ENCODE measurements around the gene MBTPS1.

MBTPS1 gene

GRCh38 chr16:84095466-84095865 lies 21.3 kb downstream of the MBTPS1 start:
- no peak for DNase-seq

DNA sequence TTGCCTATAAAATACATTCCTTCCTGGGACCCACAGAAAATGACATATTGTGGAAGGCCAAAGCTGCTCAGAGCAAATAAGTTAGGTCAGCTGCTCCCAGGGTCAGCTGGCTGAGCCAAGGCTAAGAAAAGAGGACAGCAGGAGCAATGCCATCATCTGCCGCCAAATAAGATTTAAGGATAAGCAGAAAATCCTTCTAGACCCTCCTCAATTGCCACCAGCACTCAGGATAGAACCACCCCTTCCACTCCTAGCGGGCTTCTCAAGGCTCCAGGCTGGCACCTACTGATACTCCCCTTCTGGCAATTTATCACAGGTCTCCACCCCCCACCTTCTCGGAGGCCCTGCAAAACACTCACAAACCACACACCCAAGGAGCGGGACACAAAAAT lies 22.9 kb downstream of the MBTPS1 start:
- DNase-seq: no peak

DNA sequence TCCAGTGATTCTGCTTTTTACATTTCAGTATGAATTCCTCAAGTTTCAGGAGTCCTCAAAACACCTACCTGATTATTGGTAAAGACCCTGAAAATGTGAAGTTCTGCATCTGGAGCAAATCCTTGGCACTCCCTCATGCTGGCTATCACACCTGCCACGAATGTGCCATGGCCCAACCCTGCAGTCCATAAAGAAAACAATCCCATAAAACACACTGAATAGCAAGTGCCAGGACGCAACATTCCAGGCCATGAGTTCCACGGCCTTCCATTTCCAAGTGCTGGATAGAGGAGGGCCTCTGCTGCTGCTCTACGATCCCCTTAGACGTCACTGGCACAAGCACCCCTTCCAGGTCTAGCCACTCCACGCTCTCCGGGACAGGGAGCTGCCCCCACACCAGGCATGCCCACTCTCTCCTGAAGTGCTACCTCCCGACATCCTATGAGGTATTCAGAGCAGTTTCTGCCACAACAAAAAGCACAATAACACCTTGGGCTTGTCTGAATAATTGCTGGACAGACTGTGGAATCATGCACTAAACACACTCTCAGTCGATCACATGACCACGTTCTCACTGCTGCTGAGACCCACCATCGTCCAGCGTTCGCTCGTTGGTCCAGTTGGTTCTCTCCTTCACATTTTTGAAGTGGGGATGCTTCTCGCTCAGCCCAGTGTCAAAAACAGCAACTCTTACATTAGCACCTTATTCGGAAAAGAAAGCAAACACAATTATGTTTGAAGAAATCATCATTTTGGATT lies 23.4 kb downstream of the MBTPS1 start:
- DNase-seq: no peak

- no peak for DNase-seq
These were observed 25.3 kb downstream of the MBTPS1 start for GRCh38 chr16:84091460-84091859.

DNA sequence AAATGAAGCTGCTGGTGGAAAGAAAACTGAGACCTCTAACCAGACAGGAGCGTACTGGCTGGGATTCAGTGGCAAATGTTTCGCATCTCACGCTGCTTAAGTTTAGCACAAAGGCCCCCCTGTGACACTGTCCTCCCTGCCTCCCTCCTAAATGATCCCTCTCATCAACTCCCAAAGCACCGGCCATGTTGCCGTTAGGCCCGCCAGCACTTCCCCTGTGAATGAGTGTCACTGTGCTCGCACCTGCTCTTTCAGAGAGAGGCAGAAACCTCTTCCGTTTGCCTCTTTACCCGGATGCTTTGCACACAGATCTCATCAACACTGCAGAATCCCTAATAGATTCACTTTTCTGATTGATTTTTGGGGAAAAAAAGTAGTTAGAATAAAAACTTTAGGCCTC lies 26.5 kb downstream of the MBTPS1 start:
- DNase-seq: no peak

GRCh38 chr16:84088695-84089395 lies 27.9 kb downstream of the MBTPS1 start:
- peak; percentile 73 for DNase-seq

- DNase-seq: no peak
These were observed 29.1 kb downstream of the MBTPS1 start for GRCh38 chr16:84087466-84088151.

- DNase-seq: no peak
These were observed 29.7 kb downstream of the MBTPS1 start for GRCh38 chr16:84087001-84087400.

DNA sequence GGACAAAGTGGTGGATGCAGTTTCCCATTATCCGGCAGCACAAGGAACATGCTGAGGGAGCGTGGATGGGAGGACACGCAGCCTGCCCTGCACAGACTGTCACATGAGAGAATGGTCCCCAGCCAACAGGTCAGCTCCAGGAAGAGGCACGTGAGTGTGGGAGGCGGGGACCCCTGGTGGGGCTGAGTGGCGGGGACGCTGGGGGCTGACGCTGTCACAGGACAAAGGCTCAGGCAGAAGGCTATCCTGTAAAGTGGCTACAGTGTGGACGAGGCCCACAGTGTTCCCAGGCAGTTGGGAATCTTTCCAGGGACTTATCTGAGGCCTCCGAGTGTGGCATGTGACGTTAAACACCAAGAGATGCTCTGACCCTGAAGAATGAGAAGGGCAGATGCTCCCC lies 30.4 kb downstream of the MBTPS1 start:
- DNase-seq: no peak

DNA sequence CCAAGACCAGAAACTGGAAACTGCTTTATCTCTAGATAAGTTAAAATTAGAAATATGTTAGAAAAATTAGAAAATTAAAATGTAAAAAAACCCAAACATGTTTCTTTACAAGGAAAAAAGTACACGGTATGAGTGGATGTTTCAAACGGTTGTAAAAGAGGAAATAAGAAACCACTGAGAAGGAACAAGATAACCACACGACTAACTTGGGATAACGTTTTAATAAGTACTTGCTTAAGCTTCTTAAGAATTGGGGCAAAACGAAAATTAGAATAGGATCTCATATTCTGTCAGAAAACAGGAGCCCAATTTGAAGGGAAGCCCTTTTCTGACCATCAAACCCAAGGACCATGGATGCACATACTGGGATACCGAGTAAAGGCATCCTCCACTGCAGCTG lies 31.0 kb downstream of the MBTPS1 start:
- DNase-seq: no peak

DNA sequence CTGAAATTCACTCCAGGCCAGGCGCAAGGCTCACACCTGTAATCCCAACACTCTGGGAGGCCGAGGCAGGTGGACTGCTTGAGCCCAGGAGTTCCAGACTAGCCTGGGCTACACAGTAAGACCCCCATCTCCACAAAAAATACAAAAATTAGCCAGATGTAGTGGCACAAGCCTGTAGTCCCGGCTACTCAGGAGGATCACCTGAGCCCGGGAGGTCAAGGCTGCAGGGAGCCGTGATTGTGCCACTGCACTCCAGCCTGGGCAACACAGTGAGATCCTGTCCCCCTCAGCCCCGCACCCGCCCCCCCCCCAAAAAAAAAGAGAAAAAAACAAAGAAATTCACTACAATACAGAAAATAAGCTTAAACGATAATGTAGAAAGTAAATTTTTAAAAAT lies 31.5 kb downstream of the MBTPS1 start:
- no peak for DNase-seq

GRCh38 chr16:84084570-84085270 lies 32.0 kb downstream of the MBTPS1 start:
- peak; percentile 78 for DNase-seq

- DNase-seq: no peak
These were observed 33.7 kb downstream of the MBTPS1 start for GRCh38 chr16:84082835-84083569.

DNA sequence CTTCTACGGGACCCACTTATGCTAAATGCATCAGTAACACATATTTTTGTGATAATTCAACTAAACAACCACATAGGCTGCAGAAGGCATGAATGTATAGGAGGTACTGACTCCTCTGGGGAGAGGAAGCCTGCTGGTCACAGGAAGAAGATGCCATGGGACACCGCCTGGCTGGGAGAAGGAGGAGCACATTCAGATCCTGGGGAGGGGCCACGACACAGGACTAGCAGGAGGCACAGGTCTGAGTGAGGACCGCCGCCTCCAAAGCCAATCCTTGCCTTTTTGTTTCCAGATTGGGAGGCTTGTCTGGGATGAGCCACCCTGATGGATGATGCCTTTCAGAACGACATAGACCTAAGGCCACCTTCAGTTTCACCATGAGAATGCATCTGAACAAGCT lies 34.6 kb downstream of the MBTPS1 start:
- no peak for DNase-seq

DNA sequence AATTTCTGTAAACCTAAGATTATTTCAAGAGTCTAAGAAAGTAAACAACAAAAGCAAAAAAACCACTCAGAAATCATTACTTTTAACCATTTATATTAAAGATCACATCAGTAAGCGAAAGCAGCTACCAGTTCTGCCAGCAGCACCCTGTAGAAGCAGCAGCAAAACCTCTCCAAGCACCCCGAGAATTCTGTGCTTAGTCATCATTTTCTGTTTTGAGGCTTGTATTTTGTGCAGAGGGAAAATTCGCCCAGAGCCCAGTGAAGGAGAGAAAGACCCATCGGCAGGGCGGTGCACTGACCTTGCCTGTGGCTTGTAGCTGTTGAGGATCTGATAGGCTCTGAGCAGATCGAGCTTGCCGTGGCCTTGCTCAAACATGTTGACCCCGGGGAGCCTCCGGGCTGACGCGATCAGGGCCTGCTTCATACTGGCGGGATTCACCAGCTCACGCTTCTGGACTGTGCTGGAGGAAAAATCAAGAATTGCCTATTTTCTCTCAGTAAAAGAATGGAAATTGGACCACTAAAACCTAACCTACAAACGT lies 35.2 kb downstream of the MBTPS1 start:
- DNase-seq: no peak

- no peak for DNase-seq
These were observed 35.9 kb downstream of the MBTPS1 start for GRCh38 chr16:84080813-84081212.

- no peak for DNase-seq
These were observed 36.4 kb downstream of the MBTPS1 start for GRCh38 chr16:84080378-84080777.

DNA sequence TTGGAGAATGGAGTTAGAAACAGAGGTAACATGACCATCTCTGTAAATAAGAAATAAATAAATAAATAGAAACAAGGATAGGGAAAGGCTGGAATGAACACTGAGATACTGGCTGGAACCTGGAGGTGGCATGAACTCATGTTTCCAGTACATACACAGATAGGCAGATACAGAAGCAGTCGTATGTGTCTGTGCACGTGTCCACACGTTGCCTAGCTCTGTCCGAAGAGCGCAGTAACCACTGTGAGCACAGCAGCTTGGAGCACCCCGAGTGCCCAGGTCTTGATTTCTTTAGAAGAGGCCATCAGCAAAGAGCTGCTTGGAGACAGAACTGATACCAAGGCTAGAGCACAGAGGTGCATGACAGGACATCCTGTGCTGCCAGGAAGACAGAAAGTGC lies 37.1 kb downstream of the MBTPS1 start:
- no peak for DNase-seq

GRCh38 chr16:84075376-84075775 lies 41.4 kb downstream of the MBTPS1 start:
- no peak for DNase-seq

DNA sequence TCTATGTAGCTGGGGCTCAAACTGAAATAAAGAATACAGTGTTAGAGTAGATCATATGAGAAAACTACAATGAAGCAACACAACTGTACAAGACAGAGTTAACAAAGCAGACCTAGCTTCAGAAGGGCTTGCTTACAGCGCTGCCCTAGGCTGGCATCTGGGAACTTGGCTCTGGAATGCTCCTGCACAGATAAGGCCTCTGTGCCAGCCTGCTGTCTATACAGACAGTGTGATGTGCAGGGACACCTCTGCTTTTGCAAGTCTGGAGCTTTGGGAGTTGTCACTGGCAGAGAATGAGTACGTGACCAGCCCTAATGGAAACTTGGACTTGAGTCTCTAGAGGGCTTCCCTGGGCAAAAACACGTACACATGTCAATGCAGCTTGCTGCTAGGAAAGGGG lies 42.0 kb downstream of the MBTPS1 start:
- no peak for DNase-seq

GRCh38 chr16:84072014-84072413 lies 44.7 kb downstream of the MBTPS1 start:
- no peak for DNase-seq

GRCh38 chr16:84071121-84071520 lies 45.6 kb downstream of the MBTPS1 start:
- no peak for DNase-seq

Data from activated CD8-positive, alpha-beta memory T cell treated with anti-CD3 and anti-CD28 coated beads, Interleukin-2, amount 50 U/mL, for 48 hours (primary cell).